GM21723 (cell line): ENCODE data around the gene GMPR2.

Experiments used
- ATAC-seq: cut with Tn5 transposase; IDR thresholded peaks from one replicate; pipeline ENCODE4 v1.9.1; 2021; ENCODE audit warnings: mild to moderate bottlenecking, moderate library complexity; ENCODE audit not compliant: unreplicated experiment

GMPR2 gene

GRCh38 chr14:24282736-24283135 lies 50.0 kb downstream of the GMPR2 start:
- no peak for ATAC-seq

- ATAC-seq = no peak
Measured at GRCh38 chr14:24283796-24284460, 51.2 kb downstream of the GMPR2 start.

- no peak for ATAC-seq
Measured at GRCh38 chr14:24284501-24285035, 51.8 kb downstream of the GMPR2 start.

GRCh38 chr14:24285351-24285750 lies 52.6 kb downstream of the GMPR2 start:
- ATAC-seq = no peak

GRCh38 chr14:24286996-24287395 lies 54.3 kb downstream of the GMPR2 start:
- ATAC-seq = no peak
